KBM-7 (cell line): ENCODE results near the gene DUSP6.

Experiments
- DNase-seq: peaks from one replicate; pipeline ENCODE4 v3.0.0-alpha.2; 2015
- in situ Hi-C: fragments of 300-500 bp; cut with MboI; formaldehyde crosslinking; loops from 2 replicates; pipeline ENCODE4 v1.14.3; 2020; ENCODE audit warnings: low sequenced_read_pairs, low pct_unique_long_range_greater_than_20kb, mixed read lengths

The DUSP6 gene

DNA sequence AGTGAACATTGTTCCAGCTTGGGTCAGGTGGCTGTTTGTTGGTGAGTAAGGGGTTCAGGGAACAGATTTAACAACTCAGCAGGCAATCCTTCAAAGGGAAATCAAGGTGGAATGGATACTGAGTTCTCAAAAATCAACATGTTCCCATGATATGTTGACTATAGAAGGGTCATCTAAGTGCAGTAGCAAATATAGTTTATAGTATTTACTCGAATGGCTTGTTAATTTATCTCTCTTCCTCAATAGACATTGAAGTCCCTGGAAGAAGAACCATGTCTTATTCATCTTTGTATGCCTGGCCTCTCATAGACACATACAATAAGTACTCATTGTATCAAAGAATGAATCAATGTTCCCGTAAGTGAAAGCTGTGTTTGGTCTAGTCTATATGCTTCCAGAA, 24.5 kb upstream of the DUSP6 start:
- DNase-seq, result no peak
- in situ Hi-C loops, result no loop called here

DNA sequence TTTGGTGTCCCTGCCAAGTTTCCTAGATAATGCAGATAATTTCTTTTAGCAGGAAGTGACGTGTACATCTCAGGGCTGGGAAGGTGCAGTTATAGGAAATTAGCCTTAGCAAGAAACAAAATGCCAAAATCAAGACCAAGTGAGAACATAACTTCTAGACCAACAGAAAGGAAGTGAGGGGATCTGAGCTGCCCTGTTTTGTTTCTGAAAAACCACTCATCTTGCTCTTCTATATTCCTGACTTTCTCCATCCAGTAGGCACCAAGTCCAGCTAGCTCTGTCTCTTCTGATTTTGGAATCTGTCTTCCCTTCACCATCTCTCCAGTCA, 23.9 kb upstream of the DUSP6 start:
- in situ Hi-C loops, result no loop called here
- DNase-seq, result no peak

DNA sequence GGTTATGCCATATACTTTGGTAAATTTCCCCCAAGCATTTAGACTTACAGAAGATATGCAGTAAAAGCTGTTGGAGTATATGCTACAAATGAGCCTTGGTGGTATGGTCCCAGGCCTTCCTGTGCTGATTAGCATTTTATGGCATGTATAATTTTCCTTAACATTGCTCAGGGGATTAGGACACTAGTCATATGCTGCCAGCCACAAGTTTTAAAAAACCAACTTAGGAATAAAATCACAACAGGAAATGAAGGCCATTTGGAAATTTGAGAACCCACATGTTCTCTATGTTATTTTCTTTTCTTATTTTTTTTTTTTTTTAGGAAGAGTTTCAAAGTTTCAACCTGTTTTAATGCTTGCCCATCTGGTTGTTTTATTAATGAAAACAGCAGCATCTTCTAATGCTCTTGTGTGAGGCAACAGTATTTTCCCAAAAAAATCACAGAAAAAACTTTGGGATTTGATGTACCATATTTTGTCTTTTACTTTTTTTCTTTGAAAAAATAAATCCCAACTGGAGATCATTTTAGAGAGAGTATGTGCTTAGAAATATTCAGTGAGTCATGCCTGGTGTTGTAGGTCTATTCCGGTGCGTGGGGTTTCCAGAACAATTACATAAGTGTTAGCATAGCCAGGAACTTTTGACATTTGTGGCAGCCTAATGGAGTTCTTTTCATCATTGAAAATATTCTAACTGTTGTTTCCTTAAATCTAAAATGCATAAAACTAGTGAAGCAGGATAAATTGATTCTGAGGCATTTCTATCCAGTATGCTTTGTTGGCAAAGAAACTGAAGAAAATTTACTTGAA, 21.7 kb upstream of the DUSP6 start:
- DNase-seq, result no peak
- in situ Hi-C loops, result loop anchor here (25.0 kb wide), 1 partner anchor 337 kb away; no protein-coding TSS in a partner anchor

DNA sequence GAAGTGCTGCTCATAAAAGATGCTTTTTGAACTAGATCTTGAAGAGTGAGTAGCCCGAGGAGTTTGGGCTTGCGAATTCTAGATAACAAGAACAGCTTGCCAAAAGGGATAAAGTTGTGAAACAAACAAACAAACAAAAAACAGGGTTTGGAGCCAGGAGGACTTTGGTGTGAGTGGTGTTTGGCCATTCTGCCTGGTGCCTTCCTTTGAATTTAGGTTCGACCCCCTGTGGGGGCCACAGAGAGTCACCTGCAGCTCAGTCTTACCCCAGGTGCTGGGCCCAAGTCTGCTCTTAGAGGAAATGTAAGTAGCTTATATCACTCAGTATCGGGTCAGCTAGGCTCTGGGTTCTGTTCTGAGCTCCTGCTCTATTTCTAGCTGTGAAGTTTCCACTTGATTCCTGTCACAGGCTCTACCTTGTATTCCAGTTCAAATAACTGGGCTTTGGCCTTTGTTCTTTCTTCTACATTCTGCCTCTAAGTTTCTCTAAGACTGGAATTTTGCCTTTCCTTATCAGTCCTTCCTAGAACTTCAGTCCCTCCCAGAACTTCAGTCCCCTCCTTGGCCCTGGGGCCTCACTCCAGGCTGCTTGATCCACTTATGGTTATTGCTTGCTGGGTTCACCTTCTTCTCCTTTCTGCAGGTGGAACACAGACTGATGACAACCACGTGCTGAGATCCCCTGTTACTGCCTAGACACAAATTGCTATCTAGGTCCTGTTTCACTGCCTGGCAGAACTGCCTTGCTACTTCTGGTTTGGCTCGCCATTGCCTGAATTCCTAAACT, 20.5 kb upstream of the DUSP6 start:
- no peak for DNase-seq
- in situ Hi-C loops, result loop anchor here (25.0 kb wide), 1 partner anchor 335 kb away; no protein-coding TSS in a partner anchor

DNA sequence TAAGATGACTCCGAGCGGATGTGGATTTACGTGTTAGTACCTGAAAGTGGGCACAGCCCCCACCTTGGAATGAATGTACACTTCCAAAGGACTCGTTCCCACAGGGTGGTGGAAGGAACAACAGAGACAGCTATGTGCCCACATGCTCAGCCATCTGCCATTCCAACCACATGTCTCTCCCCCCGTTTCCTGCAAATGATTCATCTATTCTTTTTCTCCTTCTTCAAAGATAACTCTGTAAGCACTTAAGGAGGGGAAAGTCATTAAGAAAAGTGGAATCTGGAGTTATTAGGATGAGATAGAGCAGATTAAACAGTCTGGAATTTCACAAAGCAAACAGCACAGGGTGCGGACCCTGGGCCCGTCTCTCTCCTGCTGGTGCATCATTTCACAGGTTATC, 18.5 kb upstream of the DUSP6 start:
- in situ Hi-C loops, result loop anchor here (25.0 kb wide), 1 partner anchor 334 kb away; no protein-coding TSS in a partner anchor
- DNase-seq, result peak; percentile 54

DNA sequence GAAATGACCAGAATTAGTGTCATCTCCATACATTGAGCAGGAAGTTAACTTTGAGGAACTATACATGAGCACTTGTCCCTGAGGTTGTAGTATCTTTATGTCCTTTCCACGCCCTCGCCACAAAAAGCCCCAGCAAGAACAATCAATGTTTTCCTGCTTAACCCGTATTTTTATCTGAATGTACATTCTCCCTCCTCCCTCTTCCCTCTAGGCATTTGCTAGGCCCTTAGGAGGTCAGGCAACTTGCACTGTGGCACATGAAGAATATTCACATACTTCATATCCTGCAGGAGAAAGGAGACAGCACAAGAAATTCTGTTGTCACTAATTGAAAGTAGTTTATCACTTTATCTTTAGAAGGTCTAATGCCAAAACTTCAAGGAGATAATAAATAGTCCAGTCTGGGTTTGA, 18.1 kb upstream of the DUSP6 start:
- DNase-seq, result peak; percentile 60
- in situ Hi-C loops, result loop anchor here (25.0 kb wide), 1 partner anchor 333 kb away; no protein-coding TSS in a partner anchor

DNA sequence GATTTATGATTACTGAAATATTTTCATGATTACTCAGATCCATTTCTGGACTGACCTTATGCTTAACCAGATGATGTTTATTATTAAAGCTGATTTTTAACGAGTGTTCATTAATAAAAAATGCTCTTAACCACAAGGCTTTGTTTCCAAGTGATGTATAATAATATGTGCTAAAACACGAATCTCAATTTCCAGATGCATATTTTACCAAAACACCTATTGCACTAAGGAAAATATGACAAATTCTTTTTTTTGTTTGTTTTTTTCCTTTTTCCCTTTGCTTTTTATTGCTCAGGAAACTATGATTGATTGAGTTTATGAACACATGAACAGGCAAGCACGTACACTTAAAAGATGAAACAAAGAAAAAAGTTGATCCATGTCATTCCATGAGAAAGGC, 16.9 kb upstream of the DUSP6 start:
- in situ Hi-C loops, result loop anchor here (25.0 kb wide), 1 partner anchor 332 kb away; no protein-coding TSS in a partner anchor
- no peak for DNase-seq

DNA sequence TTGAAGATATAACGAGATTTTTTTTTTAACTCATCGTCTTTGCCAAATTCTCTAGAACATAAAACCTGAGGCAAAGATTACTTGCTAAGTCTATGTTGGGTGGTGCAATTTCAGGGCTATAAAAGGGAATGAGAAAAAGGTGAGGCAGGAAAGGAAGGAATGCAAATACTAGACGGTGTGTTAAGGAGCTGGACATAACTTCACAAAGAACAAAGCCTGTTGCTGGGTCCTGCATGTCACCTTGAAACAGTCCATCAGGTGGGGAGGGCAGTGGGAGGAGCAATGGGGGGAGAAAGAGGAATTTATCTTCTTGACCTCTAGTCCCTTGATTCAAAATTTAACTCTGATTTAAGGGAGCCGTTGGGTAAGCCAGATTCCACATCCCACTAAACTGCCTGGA, 16.1 kb upstream of the DUSP6 start:
- no peak for DNase-seq
- in situ Hi-C loops, result loop anchor here (25.0 kb wide), 1 partner anchor 331 kb away; no protein-coding TSS in a partner anchor

DNA sequence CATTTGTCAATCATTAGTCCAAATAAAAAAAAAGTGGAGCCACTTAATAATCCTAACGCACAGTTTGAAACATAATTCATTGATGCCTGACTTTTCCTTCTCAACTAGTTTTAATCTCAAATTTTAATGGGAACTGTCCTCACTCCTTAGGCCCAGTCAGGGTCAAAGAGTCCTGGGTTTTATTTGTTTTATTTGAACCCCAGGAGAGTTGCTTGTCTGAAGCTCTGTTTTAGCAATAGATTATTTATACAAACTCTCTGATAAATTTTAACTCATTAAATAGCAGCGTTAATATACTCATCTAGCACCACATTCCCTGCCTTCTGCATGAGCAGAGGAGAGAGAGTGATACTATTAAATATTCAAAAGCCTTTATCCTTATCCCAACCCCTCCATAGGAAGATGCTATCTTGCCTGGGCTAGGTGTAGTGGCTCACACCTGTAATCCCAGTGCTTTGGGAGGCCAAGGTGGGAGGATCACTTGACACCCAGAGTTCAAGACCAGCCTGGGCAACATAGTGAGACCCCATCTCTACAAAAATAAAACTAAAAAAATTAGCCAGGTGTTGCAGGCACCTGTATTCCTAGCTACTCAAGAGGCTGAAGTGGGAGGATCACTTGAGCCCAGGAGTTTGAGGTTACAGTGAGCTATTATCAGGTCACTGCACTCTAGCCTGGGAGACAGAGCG, 14.5 kb upstream of the DUSP6 start:
- DNase-seq, result no peak
- in situ Hi-C loops, result loop anchor here (25.0 kb wide), 1 partner anchor 330 kb away; no protein-coding TSS in a partner anchor

DNA sequence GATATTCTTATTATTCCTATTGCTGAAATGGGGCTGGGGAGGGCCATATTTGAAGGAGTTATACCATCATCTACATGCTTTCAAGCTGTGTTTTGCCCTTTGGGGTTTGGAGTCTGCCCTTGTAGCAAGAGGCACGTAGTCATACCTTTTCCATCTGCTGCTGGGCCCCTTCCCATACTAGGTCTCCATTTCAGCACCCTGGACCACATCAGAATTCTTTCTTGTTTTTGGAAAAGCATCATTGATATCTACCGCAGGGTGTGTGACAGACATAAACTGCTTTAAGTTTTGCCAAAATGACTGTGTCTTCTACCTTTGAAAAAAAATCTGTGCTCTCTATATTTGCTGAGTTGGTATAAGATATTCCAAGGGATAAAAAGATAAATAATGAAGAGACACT, 12.3 kb upstream of the DUSP6 start:
- in situ Hi-C loops, result loop anchor here (25.0 kb wide), 1 partner anchor 327 kb away; no protein-coding TSS in a partner anchor
- no peak for DNase-seq

DNA sequence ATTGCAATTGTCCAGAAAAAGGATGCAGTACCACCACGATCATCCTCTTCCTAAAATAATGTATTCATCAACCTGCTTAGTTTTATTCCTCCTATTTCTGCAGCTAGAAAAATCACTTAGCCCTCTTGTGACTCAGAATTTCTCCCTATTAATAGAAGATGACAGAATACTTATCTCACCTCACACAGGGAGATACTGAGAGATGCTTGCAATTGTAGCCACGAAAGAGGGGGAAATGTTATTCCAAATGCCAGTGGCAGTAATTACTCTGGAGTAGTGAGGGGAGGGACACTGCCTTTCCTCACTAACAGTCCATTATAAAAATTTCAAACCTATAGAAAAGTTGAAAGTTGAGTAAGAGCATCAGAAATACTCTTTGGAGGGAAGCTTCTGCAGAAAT, 11.8 kb upstream of the DUSP6 start:
- in situ Hi-C loops, result loop anchor here (25.0 kb wide), 1 partner anchor 327 kb away; no protein-coding TSS in a partner anchor
- DNase-seq, result no peak

DNA sequence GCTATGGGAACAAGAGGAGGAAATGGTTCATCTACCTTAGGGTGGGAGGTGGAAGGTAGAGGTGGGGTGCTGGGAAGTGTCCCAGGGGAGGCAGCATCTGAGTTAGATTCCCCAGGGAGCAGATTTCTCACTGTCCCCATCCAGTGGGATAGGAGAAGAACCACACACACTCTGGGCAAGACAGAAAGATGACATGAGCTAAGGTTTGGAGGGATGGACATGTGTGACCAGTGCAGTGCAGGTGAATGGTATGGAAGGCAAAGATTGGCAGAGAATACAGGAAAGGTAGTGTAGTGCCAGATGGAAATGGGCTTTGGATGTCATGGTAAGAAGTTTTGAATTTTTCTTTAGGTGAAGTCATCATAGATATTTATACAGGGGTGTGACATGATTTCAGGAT, 11.3 kb upstream of the DUSP6 start:
- in situ Hi-C loops, result loop anchor here (25.0 kb wide), 1 partner anchor 326 kb away; no protein-coding TSS in a partner anchor
- no peak for DNase-seq

DNA sequence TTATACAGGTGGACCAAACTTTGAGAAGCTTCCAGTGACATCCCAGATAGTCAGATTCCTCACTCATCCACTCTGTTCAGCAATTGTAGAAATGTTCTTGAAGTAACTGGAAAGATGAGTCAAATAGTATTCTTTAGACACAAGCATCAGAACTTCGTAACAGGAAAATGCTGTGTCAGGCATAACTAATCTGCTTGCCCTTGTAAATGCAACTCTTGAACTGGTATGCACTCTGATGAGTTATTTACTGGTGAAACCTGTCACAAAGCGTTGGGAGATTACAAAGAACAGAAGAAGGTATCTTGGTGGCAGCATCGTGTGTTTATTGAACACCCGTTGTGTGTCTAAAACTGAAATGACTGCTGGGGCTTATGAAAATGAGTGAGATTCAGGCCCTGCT, 10.8 kb upstream of the DUSP6 start:
- in situ Hi-C loops, result loop anchor here (25.0 kb wide), 1 partner anchor 326 kb away; no protein-coding TSS in a partner anchor
- no peak for DNase-seq

DNA sequence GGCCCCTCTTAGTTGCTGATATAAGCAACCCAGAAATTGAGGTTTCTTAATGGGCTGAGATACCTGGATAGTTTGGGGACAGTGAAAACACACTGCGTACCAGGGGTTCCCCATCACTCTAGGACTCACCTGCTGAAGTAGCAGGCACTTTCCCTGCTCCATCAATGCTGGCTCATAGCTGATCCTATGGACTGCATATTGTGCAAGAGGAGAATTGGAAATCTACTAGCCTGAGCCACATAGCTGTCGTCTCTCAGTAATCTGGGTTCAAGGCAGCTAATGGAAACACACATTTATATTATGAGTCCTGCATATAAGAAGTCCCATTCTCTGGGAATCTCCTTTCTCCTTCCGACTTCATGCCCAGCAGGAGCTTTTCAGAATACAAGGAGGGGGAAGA, 7.3 kb upstream of the DUSP6 start:
- in situ Hi-C loops, result loop anchor here (25.0 kb wide), 1 partner anchor 322 kb away; no protein-coding TSS in a partner anchor
- no peak for DNase-seq

DNA sequence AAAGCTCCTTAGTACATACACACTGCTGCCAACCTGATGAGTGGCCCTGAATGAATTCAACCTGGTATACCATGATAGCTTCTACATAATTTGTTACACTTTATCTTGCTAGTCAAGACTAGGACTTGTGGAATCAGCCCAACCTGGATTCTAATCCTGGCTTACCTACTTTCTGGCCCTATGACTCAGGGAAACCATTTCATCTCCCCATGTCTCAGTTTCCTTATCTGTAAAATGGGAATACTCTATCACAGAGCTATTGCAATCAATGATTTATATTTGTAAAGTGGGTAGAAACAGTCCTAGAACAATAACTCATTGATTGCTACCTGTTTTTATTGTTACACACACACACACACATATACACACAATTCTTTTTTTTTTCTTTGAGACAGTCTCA, 6.5 kb upstream of the DUSP6 start:
- DNase-seq, result no peak
- in situ Hi-C loops, result loop anchor here (25.0 kb wide), 1 partner anchor 322 kb away; no protein-coding TSS in a partner anchor

DNA sequence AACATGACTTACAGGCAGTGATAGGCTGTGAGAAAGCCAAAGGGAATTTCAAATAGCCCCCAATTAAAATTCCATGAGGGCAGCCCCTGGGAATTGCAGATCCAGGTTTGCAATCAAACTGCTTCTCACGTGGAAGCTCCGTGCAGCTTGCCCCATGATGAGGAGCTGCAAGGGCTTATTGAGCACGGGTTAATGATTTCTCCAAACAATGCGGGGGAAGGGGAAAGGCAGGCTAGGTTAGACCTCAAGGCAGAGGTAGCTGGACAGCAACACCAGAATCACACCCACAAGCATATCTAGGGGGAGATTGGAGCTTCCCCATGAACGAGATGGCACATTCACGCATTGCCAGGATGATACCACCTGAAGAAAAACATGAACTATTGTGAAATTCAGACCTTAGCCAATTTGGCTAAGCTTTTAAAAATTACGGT, 5.0 kb upstream of the DUSP6 start:
- in situ Hi-C loops, result loop anchor here (25.0 kb wide), 1 partner anchor 320 kb away; no protein-coding TSS in a partner anchor
- no peak for DNase-seq

DNA sequence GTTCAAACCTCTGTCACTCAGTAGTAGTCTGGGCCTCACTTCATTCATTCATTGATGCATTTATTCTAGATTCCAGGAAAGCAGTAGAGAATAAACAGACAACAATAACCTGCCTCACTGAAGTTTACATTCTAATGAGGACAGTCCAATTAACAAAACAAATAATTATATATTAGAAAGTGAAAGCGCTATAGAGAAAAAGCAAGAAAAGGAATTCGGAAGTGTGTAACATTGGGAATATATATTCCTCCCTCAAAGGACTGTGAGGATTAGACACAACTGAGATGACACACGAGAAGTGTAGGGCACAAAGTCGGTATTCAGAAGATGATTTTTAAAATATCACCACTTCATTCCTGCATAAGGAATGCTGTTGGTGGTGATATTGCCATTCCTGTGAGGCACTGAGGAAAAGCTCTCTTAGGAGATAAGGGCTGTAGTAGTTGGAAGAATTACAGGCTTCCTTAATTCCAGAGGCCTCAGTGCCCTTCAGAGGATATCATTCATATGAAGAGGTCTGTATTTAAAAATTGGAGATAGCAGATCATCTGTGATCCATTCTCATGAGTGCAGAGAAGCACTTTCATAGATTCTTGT, 3.9 kb upstream of the DUSP6 start:
- in situ Hi-C loops, result loop anchor here (25.0 kb wide), 1 partner anchor 319 kb away; no protein-coding TSS in a partner anchor
- no peak for DNase-seq

DNA sequence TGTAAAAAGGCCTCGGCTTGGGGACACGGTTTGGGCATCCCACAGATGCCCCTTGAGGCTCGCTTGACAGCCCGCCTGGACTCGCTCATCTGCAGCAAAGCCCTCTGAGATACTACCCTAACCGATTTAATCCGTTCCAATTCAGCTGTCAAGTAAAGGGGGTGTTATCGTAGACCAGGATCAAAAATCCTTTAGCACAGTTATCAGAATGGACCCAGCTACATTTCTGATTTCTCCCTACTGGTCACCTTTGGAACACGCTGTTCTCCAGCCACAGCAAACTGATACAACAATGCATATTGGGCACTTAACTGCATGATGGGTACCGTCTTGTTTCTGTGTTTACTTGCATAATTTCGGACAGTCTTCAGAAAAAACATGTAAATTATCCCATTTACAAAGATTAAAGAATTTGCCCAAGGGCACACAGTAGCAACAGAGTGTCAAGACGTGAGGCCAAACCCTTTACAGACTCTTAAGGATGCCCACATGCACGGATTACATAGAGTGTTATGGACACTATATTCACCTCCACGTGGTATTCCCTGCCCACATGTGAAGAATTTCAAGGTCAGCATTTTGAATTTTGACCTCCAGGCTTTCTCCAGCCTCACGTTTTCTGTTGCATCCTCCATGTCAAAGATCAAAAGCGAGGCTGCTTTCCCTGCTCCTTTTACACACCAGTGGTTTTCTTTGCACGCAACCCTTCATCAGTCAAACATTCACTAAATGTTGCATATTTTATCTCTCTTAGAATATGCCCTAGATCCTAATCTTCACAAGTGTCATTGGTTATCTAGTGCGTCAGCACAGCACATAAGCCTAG, 3.2 kb upstream of the DUSP6 start:
- in situ Hi-C loops, result loop anchor here (25.0 kb wide), 1 partner anchor 318 kb away; no protein-coding TSS in a partner anchor
- no peak for DNase-seq
